Adrenal gland (tissue), 19 donors: ENCODE results near the gene CHRDL2. TPM values are rescaled to one million over a fixed set of nuclear protein-coding genes. Genes with fewer than 3 reads are reported as not detected.

ENCODE experiments used
- DNase-seq, 7 donors: peaks; one replicate each; pipeline ENCODE4 v3.0.0-alpha.2; 2019 to 2020
- H3K27ac ChIP-seq, 5 donors: fragments of 200-600 bp; sonication (generic) in 4 of 5; 1 replicate in 3 of 5; 2 replicates in 2 of 5; pipeline versions ENCODE4 v1.5.1 to v1.8.0; 2016 to 2020; ENCODE audit warnings: mild to moderate bottlenecking in 1 of 5
- H3K27me3 ChIP-seq: fragments of 200-600 bp; 2 replicates; pipeline ENCODE4 v1.8.0; 2021
- H3K36me3 ChIP-seq, 2 donors: fragments of 200-600 bp; replicated peaks in 1 of 2; 1 replicate in 1 of 2; 2 replicates in 1 of 2; pipeline versions ENCODE4 v1.5.1 to v1.8.0; 2018 to 2022
- H3K4me1 ChIP-seq, 2 donors: fragments of 200-600 bp; replicated peaks in 1 of 2; 1 replicate in 1 of 2; 2 replicates in 1 of 2; pipeline versions ENCODE4 v1.5.1 to v1.8.0; 2018 to 2021
- H3K4me3 ChIP-seq, 4 donors: fragments of 200-600 bp; sonication (generic) in 3 of 4; one replicate each; pipeline ENCODE4 v1.5.1; 2016 to 2018
- H3K9me3 ChIP-seq, 3 donors: fragments of 200-600 bp; sonication (generic) in 1 of 3; replicated peaks in 1 of 3; 1 replicate in 2 of 3; 2 replicates in 1 of 3; pipeline versions ENCODE4 v1.5.1 to v1.8.0; 2016 to 2021
- POLR2A ChIP-seq, 2 donors: fragments of 450-650 bp; IDR thresholded peaks; one replicate each; pipeline ENCODE4 v1.6.1; 2017; ENCODE audit warnings: antibody characterized with exemption in 2 of 2, mild to moderate bottlenecking in 2 of 2, moderate library complexity in 1 of 2
- WGBS, 4 donors: extraction: QIAGEN DNeasy Blood & Tissue Kit in 2 of 4; methylation state at CpG; one replicate each; pipeline versions ENCODE4 v1.1.5 to v1.1.7; 2013 to 2017; 5-methylcytosine and 5-hydroxymethylcytosine counted together
- intact Hi-C, 2 donors: fragments of 100-400 bp; cut with DNase I; formaldehyde crosslinking; loops; one replicate each; pipeline versions ENCODE4 v1.14.1 to v1.15.0; 2022 to 2023
- long read RNA-seq, 10 donors: library from polyadenylated mRNA in 3 of 10; unstranded in 2 of 10; stranded (forward) in 1 of 10; transcript quantifications; one replicate each; pipeline ENCODE4 v2.0.0 and lab custom pipeline, GENCODE V29; 2021 to 2026
- polyA plus RNA-seq, 3 donors: library from polyadenylated mRNA; stranded (reverse); fragments of 200-250 nt in 2 of 3; fragments of 350-450 nt in 1 of 3; fragmentation: Illumina TruSeq in 1 of 3; extraction: RNeasy Lipid Tissue Mini Kit (QIAGEN cat#74804) in 1 of 3; gene quantifications; one replicate each; pipeline ENCODE4 v1.2.3, GENCODE V29; 2013 to 2014
- total RNA-seq, 9 donors: library from RNA; depleted of rRNA in 4 of 9; stranded (reverse); fragments of >200 nt in 4 of 9; fragments of 120-200 nt in 1 of 9; fragmentation: NEBNext Ultra II Directional in 1 of 9; extraction: Animal tissue kit (Norgen Biotek cat#: 25700) in 1 of 9; gene quantifications; one replicate each; pipeline versions ENCODE4 v1.1.0 to v1.2.4, GENCODE V29; 2013 to 2023
- TF ChIP-seq, protein P1 (sequence below), 6 experiments: fragments of 450-650 bp in 4 of 6; fragments of 200-600 bp in 2 of 6; sonication (generic) in 1 of 6; IDR thresholded peaks; 1 replicate in 5 of 6; 2 replicates in 1 of 6; pipeline versions ENCODE4 v1.5.1 to v1.8.0; 2016 to 2021; ENCODE audit warnings: antibody characterized with exemption in 6 of 6, mild to moderate bottlenecking in 2 of 6, moderate library complexity in 1 of 6
- donor health status: healthy with polysubstance abuse.
- donor health status: Bipolar disorder and iron deficiency.
- donor health status: DM: yes; HTN: yes; CAD: no.
- donor health status: DM: no; HTN: no; CAD: no.
- donor health status: DM: no; HTN: no; CAD: no.
- donor health status: DM: yes; HTN: yes; CAD: no.

CHRDL2 gene, protein sequence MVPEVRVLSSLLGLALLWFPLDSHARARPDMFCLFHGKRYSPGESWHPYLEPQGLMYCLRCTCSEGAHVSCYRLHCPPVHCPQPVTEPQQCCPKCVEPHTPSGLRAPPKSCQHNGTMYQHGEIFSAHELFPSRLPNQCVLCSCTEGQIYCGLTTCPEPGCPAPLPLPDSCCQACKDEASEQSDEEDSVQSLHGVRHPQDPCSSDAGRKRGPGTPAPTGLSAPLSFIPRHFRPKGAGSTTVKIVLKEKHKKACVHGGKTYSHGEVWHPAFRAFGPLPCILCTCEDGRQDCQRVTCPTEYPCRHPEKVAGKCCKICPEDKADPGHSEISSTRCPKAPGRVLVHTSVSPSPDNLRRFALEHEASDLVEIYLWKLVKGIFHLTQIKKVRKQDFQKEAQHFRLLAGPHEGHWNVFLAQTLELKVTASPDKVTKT
- total RNA-seq, result under 1 TPM in 3 of 9 donors, not detected in 6; 0.72 to 0.95 (median 0.76) TPM
- polyA plus RNA-seq, result under 1 TPM in 2 of 3 donors, not detected in 1; 0.30 to 0.35 TPM
- long read RNA-seq, donor 1, result 0 reads
- long read RNA-seq, donor 2, result 0 reads
- long read RNA-seq, donor 3, result 0 reads
- long read RNA-seq, donor 4, partial matches to known transcripts, result 0 of 2 reads
- long read RNA-seq, donor 4, other reads (novel, unspliced or antisense), result 2 of 2 reads
- long read RNA-seq, donor 5, result 0 reads
- long read RNA-seq, donor 6, result 0 reads
- long read RNA-seq, donor 7, result 0 reads
- long read RNA-seq, donor 8, result 0 reads
- long read RNA-seq, donor 9, result 0 reads
- long read RNA-seq, donor 10, result 0 reads

DNA sequence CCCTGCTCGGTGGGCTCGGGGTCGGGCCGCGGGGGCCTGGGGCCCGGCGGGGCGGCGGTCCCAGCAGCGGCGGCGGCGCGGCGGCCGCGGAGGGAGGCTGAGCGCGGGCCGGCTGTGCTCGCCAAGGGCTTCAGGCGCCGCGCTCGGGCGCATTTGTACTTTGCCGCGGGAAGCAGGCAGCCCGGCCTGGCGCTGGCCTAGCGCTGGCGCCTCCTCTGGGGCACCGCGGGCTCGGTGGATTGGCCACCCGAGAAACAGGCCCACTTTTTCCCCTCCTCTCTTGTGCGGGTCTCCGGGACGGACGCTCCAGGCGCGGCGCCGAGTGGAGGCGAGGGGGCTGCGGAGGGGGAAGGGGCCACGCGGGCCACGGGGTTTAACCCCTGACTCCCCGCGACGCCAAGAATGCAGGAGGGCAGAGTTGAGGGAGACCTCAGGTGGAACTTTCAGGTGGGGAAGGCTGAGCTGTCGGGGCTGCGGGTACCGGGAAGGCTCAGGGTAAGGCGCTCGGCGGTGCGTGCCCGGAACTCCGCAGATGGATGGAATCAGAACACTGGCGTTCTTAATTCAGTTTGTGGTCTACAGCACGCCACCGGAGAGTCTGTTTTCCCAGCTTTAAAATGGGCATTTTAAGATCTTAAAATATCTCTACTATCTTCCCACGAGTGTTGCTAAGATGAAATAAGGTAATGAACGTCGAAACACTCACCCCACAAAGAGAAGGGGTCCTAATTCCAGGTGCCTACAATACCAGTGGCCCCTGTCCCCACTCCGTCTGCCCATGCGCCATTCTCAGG, at the start of gene CHRDL2:
Gene CHRDL2, minus strand, starts transcription at position 126 of the 794 bp plus-strand sequence. CDS start 538 bp downstream, outside the sequence.
- H3K4me3 ChIP-seq, result no peak within 1 kb of the TSS
- H3K27ac ChIP-seq, result no peak within 1 kb of the TSS
- DNase-seq, result peak in 2 of 7 donors; percentile 21 to 29
- intact Hi-C loops, result loop anchor here in 1 of 2 donors (10.0 kb wide), 1 partner anchor 117 kb away; no protein-coding TSS in a partner anchor
- TF ChIP-seq POLR2A (IDR thresholded peaks at IDR 0.05), result no peak
- TF ChIP-seq, protein P1, sequence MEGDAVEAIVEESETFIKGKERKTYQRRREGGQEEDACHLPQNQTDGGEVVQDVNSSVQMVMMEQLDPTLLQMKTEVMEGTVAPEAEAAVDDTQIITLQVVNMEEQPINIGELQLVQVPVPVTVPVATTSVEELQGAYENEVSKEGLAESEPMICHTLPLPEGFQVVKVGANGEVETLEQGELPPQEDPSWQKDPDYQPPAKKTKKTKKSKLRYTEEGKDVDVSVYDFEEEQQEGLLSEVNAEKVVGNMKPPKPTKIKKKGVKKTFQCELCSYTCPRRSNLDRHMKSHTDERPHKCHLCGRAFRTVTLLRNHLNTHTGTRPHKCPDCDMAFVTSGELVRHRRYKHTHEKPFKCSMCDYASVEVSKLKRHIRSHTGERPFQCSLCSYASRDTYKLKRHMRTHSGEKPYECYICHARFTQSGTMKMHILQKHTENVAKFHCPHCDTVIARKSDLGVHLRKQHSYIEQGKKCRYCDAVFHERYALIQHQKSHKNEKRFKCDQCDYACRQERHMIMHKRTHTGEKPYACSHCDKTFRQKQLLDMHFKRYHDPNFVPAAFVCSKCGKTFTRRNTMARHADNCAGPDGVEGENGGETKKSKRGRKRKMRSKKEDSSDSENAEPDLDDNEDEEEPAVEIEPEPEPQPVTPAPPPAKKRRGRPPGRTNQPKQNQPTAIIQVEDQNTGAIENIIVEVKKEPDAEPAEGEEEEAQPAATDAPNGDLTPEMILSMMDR (IDR thresholded peaks at IDR 0.05), result no peak
- peaks cover 25% of the 10 kb centered on the region for H3K27me3 ChIP-seq
- 11 to 31% (median 23%) methylated on average over 24 to 69 of the region's 69 CpGs for WGBS, 4 donors
- H3K9me3 ChIP-seq, result no peaks in the 10 kb centered on the region
- no peaks in the 10 kb centered on the region for H3K36me3 ChIP-seq
- peaks cover 0 to under 1% of the 10 kb centered on the region in 2 donors for H3K4me1 ChIP-seq

DNA sequence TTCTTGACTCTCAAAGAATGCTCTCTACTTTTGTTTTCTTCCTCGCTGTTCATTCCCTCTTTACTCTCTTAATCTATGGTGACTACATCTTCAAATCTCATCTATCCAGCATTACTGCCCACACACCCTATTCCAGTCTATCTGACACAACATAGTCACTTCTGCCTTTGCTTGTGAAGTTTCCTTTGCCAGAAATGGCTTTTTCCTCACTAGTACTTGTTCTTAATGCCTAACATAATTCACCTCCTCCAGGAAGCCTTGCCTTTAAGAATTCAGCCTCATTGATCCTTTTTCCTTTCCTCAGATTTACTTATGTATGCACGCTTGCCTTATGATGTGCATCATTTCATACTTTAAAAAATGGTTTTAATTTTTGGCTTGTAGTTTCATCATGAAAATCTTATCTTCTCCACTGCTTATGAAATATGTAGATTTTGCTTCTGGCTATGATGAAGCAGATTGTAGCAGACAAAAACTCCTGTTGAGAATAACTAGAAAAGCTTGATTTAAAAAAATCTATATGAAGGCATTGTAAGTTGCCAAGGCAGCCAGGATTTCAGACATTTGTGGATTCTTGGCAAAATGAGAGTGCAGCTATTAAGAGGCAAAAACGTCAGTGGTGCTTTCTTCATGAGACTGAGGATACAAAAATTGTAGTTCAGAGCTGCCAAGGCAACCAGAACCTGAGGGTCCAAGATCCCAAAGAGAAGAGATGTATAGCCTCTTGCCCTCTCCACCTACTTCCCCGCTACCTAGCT, 49.2 kb upstream of the CHRDL2 start:
- no peak overlapping the region for H3K27ac ChIP-seq
- no peak overlapping the region for H3K4me3 ChIP-seq
- no peak for TF ChIP-seq POLR2A (IDR thresholded peaks at IDR 0.05)
- TF ChIP-seq, protein P1 (IDR thresholded peaks at IDR 0.05), result no peak
- H3K27me3 ChIP-seq, result no peaks in the 10 kb centered on the region
- intact Hi-C loops, result no loop called here
- WGBS, 4 donors, result 87 to 93% (median 89%) methylated on average over 4 of the region's 4 CpGs
- no peak for DNase-seq
- peaks cover 0 to 37% of the 10 kb centered on the region in 2 donors for H3K4me1 ChIP-seq
- H3K36me3 ChIP-seq, result no peaks in the 10 kb centered on the region
- H3K9me3 ChIP-seq, result no peaks in the 10 kb centered on the region

DNA sequence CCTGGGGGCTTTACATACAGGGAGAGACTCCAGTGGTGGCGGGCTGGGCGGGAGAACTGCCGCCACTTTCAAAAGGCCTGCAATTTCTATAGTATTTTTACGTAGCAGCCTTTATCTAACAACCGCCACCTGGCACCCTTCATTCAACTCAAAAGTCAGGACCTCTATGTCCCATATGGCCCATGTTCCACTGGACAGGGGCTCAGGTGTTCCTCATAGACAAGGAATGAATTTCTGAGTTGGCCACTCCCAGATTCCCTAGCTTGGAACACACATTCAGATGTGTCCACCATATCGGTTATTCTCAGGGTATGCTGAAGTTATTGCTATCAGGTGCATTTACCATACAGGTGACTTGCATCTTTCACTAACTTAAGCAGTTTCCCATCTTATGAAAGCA, 47.4 kb upstream of the CHRDL2 start:
- Histone ChIP-seq H3K4me1 (peaks cover 0 to 25% of the 10 kb centered on the region in 2 donors), H3K27me3 (no peaks in the 10 kb centered on the region), H3K27ac (no peak overlapping the region), H3K36me3 (no peaks in the 10 kb centered on the region), H3K4me3 (no peak overlapping the region), H3K9me3 (no peaks in the 10 kb centered on the region)
- intact Hi-C loops, result no loop called here
- TF ChIP-seq, protein P1 (IDR thresholded peaks at IDR 0.05), result no peak
- TF ChIP-seq POLR2A (IDR thresholded peaks at IDR 0.05), result no peak
- no peak for DNase-seq
- 90 to 99% (median 98%) methylated on average over 6 of the region's 6 CpGs for WGBS, 4 donors
